ENCODE data around the gene ZNF879.

The ZNF879 gene

GRCh38 chr5:179079165-179079987, 55.8 kb downstream of the ZNF879 start:
- CTCF ChIA-PET, result no interaction called here
- POLR2A ChIA-PET, result no interaction called here
- no peak for DNase-seq (ENCODE audit: extremely low spot score)
- TF ChIP-seq CTCF (IDR thresholded peaks at IDR 0.05; ENCODE audit: control extremely low read depth, extremely low read depth, low read depth, missing control alignments), result no peak

- TF ChIP-seq CTCF (IDR thresholded peaks at IDR 0.05; ENCODE audit: control extremely low read depth, extremely low read depth, low read depth, missing control alignments), result no peak
- ChIA-PET CTCF (no interaction called here), POLR2A (no interaction called here)
Measured at GRCh38 chr5:179080724-179081123, 57.1 kb downstream of the ZNF879 start.

More at GRCh38 chr5:179080724-179081123, 57.1 kb downstream of the ZNF879 start:
- DNase-seq (ENCODE audit: extremely low spot score), result no peak
